Mesenchymal stem cell (in vitro differentiated cells and primary cell): ENCODE measurements around the gene DIAPH2.

Experiments
- DNase-seq: peaks from one replicate; pipeline ENCODE4 v3.0.0-alpha.2; 2013
- H2AFZ ChIP-seq: one replicate; pipeline ENCODE4 v1.6.1; 2013; ENCODE audit warnings: low read depth, mild to moderate bottlenecking, control low read depth, inconsistent platforms, low read length, moderate library complexity
- H2AK5ac ChIP-seq: 2 replicates; pipeline ENCODE4 v1.6.1; 2013; ENCODE audit warnings: low read length, moderate library complexity, mild to moderate bottlenecking, inconsistent platforms; ENCODE audit not compliant: severe bottlenecking
- H2BK120ac ChIP-seq: one replicate; pipeline ENCODE4 v1.6.1; 2013; ENCODE audit warnings: low read depth, mild to moderate bottlenecking, inconsistent platforms, low read length, moderate library complexity
- H2BK12ac ChIP-seq, 2 experiments: one replicate each; pipeline ENCODE4 v1.6.1; 2013; ENCODE audit warnings: inconsistent platforms in 2 of 2, low read length in 2 of 2, mild to moderate bottlenecking in 2 of 2, moderate library complexity in 2 of 2, control low read depth in 1 of 2
- H2BK15ac ChIP-seq: one replicate; pipeline ENCODE4 v1.6.1; 2013; ENCODE audit warnings: mild to moderate bottlenecking, low read depth, inconsistent platforms; ENCODE audit not compliant: poor library complexity, severe bottlenecking
- H2BK5ac ChIP-seq: 2 replicates; pipeline ENCODE4 v1.6.1; 2013; ENCODE audit warnings: low read depth, mild to moderate bottlenecking, low read length, control low read depth, inconsistent platforms; ENCODE audit not compliant: poor library complexity, severe bottlenecking
- H3K14ac ChIP-seq, 2 experiments: one replicate each; pipeline ENCODE4 v1.6.1; 2013; ENCODE audit warnings: inconsistent platforms in 2 of 2, low read length in 2 of 2, control low read depth in 1 of 2, mild to moderate bottlenecking in 1 of 2, moderate library complexity in 1 of 2
- H3K18ac ChIP-seq, 2 experiments: one replicate each; pipeline ENCODE4 v1.6.1; 2013; ENCODE audit warnings: inconsistent platforms in 2 of 2, low read length in 2 of 2, control low read depth in 1 of 2, low read depth in 1 of 2, mild to moderate bottlenecking in 1 of 2
- H3K23ac ChIP-seq, 2 experiments: one replicate each; pipeline ENCODE4 v1.6.1; 2013; ENCODE audit warnings: inconsistent platforms in 2 of 2, low read length in 2 of 2, mild to moderate bottlenecking in 2 of 2, moderate library complexity in 2 of 2, control low read depth in 1 of 2
- H3K27ac ChIP-seq: 2 replicates; pipeline ENCODE4 v1.5.1; 2013; ENCODE audit warnings: mild to moderate bottlenecking, moderate library complexity, low read length, control low read depth, inconsistent platforms; ENCODE audit not compliant: poor library complexity, severe bottlenecking
- H3K27me3 ChIP-seq, 2 experiments: 2 replicates each; pipeline versions ENCODE4 v1.6.1 to v1.7.0; 2013; ENCODE audit warnings: low read length in 2 of 2, mild to moderate bottlenecking in 2 of 2, moderate library complexity in 2 of 2, control low read depth in 1 of 2, inconsistent platforms in 1 of 2; ENCODE audit not compliant: control insufficient read depth in 1 of 2, insufficient read depth in 1 of 2
- H3K36me3 ChIP-seq, 2 experiments: 2 replicates each; pipeline versions ENCODE4 v1.6.1 to v1.7.0; 2013; ENCODE audit warnings: low read length in 2 of 2, control low read depth in 1 of 2, inconsistent platforms in 1 of 2, low read depth in 1 of 2, mild to moderate bottlenecking in 1 of 2; ENCODE audit not compliant: insufficient read depth in 2 of 2, control insufficient read depth in 1 of 2
- H3K4ac ChIP-seq, 2 experiments: one replicate each; pipeline ENCODE4 v1.6.1; 2013; ENCODE audit warnings: inconsistent platforms in 2 of 2, low read length in 2 of 2, mild to moderate bottlenecking in 2 of 2, moderate library complexity in 2 of 2, control low read depth in 1 of 2, low read depth in 1 of 2
- H3K4me1 ChIP-seq: 2 replicates; pipeline ENCODE4 v1.6.1; 2013; ENCODE audit warnings: low read depth, low read length, control low read depth; ENCODE audit not compliant: control insufficient read depth, insufficient read depth
- H3K4me2 ChIP-seq: 2 replicates; pipeline ENCODE4 v1.6.1; 2013; ENCODE audit warnings: low read length, mild to moderate bottlenecking, inconsistent platforms; ENCODE audit not compliant: poor library complexity, severe bottlenecking
- H3K4me3 ChIP-seq, 2 experiments: 2 replicates each; pipeline versions ENCODE4 v1.5.1 to v1.7.0; 2013; ENCODE audit warnings: low read length in 2 of 2, mild to moderate bottlenecking in 2 of 2, control low read depth in 1 of 2, low read depth in 1 of 2; ENCODE audit not compliant: insufficient read depth in 1 of 2
- H3K79me1 ChIP-seq: replicated peaks from 2 replicates; pipeline ENCODE4 v1.6.1; 2013; ENCODE audit warnings: mild to moderate bottlenecking, control low read depth, low read length, inconsistent platforms; ENCODE audit not compliant: poor library complexity, severe bottlenecking
- H3K9ac ChIP-seq: 2 replicates; pipeline ENCODE4 v1.7.0; 2013; ENCODE audit warnings: mild to moderate bottlenecking, low read length, moderate library complexity
- H3K9me3 ChIP-seq: 2 replicates; pipeline ENCODE4 v1.7.0; 2013; ENCODE audit warnings: mild to moderate bottlenecking, low read length; ENCODE audit not compliant: control insufficient read depth
- H4K8ac ChIP-seq: one replicate; pipeline ENCODE4 v1.6.1; 2013; ENCODE audit warnings: inconsistent platforms, mild to moderate bottlenecking, low read length, moderate library complexity
- H4K91ac ChIP-seq: one replicate; pipeline ENCODE4 v1.6.1; 2013; ENCODE audit warnings: mild to moderate bottlenecking, low read length, inconsistent platforms
- WGBS: methylation state at CpG from one replicate; pipeline ENCODE4 v1.1.7; 2013; ENCODE audit warnings: mixed read lengths; 5-methylcytosine and 5-hydroxymethylcytosine counted together

DIAPH2 gene

DNA sequence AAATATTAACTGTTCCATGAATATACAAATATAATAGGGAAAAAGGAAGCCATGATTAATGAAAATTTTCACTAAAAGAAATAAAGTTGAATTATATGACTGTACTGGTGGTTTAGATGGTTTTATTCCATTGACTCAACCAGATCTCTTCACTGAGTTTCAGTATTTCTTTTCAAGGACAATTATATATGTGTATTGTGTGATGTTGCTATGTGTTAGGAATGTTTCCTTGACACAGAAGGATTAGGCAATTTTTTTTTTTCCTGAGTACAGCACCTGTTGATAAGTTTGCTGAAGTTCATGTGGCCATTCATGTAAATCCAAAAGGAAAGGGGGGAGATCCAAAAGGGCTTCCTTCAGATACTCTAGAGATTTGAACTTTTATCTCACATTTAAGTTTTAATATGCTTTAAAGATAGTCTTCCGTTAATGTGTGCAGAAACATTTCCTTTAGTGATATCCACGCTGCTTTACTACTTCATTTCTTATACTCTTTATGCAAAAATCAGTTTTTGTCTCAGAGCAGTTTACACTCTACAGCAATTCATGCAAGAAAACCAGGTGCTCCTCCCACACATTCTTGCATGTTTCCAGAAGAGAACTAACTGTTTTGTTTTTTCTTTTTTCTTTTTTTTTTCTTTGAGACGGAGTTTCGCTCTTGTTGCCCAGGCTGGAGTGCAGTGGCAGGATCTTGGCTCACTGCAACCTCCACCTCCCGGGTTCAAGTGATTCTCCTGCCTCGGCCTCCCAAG lies 448.2 kb downstream of the DIAPH2 start:
- Histone ChIP-seq H2BK12ac (no peak overlapping the region), H4K91ac (no peak overlapping the region), H2AK5ac (no peak overlapping the region), H3K9ac (no peak overlapping the region), H3K4ac (no peak overlapping the region), H3K79me1 (no peaks in the 10 kb centered on the region), H3K14ac (no peak overlapping the region), H3K23ac (no peak overlapping the region), H3K18ac (no peak overlapping the region), H3K9me3 (no peaks in the 10 kb centered on the region), H2BK5ac (no peak overlapping the region), H2BK120ac (no peak overlapping the region), H2AFZ (no peak overlapping the region), H3K4me2 (no peak overlapping the region), H4K8ac (no peak overlapping the region), H3K4me1 (no peaks in the 10 kb centered on the region), H2BK15ac (no peak overlapping the region), H3K27me3 (peaks cover 0 to 3% of the 10 kb centered on the region in 2 experiments), H3K4me3 (no peak overlapping the region), H3K27ac (no peak overlapping the region), H3K36me3 (no peaks in the 10 kb centered on the region)
- no peak for DNase-seq
- WGBS = 92% methylated on average over 4 of the region's 6 CpGs

DNA sequence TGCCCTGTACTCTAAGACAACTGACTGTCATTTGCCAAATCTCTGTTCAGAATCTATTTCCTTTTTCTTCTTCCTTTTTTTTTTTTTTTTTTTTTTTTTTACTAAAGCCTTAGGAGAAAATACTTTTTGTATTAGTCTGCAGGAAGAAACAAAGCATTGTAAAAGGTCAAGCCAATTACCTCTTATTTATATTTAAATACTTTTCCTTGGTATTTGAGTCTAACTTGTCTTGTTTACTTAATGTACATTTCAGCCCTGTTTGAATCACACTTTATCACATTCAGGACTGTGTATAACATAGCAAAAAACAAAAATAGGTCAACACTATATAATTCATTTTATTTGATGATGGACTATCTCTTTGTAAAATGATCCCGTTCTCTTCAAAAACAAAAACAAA lies 461.3 kb downstream of the DIAPH2 start:
- no peaks in the 10 kb centered on the region for H3K36me3 ChIP-seq

DNA sequence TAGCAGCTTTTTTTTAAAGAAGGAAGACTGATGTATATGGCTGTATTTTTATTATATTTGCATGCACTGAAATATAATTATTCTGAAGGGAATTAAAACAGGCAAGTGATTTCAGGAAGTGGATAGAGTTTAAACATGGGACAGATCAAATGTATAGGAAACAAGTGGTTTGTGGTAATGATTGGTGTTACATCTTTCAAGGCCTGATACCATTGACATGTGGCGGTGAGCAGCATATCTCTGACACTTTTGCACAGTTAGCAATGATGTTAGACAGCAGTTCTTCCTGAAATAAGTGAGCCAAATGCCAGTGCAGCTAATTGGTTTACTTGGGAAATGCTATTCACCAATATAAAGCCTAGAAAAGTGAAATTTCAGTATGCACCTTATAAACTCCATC lies 471.2 kb downstream of the DIAPH2 start:
- 100% methylated on average over 1 of the region's 1 CpG for WGBS

More for the DNA sequence above, 461.3 kb downstream of the DIAPH2 start:
- WGBS = no CpG with 5 or more reads among the region's 1 CpG
- H4K91ac ChIP-seq = no peak overlapping the region
- H2AFZ ChIP-seq = no peak overlapping the region
- H2BK5ac ChIP-seq = no peak overlapping the region
- no peaks in the 10 kb centered on the region for H3K79me1 ChIP-seq
- H3K23ac ChIP-seq = no peak overlapping the region
- no peak overlapping the region for H3K14ac ChIP-seq
- no peak overlapping the region for H3K4me2 ChIP-seq
- H3K4me3 ChIP-seq = no peak overlapping the region
- no peak overlapping the region for H2AK5ac ChIP-seq
- no peaks in the 10 kb centered on the region for H3K9me3 ChIP-seq
- no peaks in the 10 kb centered on the region for H3K4me1 ChIP-seq
- DNase-seq = no peak
- no peak overlapping the region for H3K4ac ChIP-seq
- H2BK15ac ChIP-seq = no peak overlapping the region
- no peak overlapping the region for H3K18ac ChIP-seq
- H2BK120ac ChIP-seq = no peak overlapping the region
- no peaks in the 10 kb centered on the region for H3K27me3 ChIP-seq
- no peak overlapping the region for H2BK12ac ChIP-seq
- H3K9ac ChIP-seq = no peak overlapping the region
- no peak overlapping the region for H4K8ac ChIP-seq
- no peak overlapping the region for H3K27ac ChIP-seq

DNA sequence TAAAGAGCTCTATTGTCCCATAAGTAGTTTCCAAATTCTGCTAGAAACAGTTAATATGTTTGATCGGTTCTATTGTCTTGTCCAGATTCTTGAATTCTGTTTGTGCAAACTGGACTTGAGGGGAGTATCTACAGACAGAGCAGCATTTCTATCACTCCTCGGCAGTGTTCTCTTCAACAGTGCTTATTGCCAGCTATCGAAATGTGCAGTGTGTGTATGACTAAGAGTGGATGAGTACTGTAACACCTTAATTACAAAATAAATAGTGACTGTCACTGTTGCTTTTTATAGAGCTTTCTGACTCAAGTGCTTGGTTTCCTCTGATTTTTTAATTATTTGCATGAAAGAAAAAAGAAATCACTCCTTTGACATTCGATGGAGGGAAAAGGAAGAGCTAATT lies 473.6 kb downstream of the DIAPH2 start:
- H3K18ac ChIP-seq = no peak overlapping the region
- no peak overlapping the region for H4K91ac ChIP-seq

More for the DNA sequence above, 471.2 kb downstream of the DIAPH2 start:
- no peaks in the 10 kb centered on the region for H3K36me3 ChIP-seq
- H2BK12ac ChIP-seq = no peak overlapping the region
- no peak overlapping the region for H3K14ac ChIP-seq
- H4K91ac ChIP-seq = no peak overlapping the region
- no peak overlapping the region for H3K4ac ChIP-seq
- H3K27me3 ChIP-seq = no peaks in the 10 kb centered on the region
- H3K18ac ChIP-seq = no peak overlapping the region
- H2BK15ac ChIP-seq = no peak overlapping the region
- no peak overlapping the region for H2AK5ac ChIP-seq
- no peak overlapping the region for H2BK5ac ChIP-seq
- no peak overlapping the region for H4K8ac ChIP-seq
- no peak overlapping the region for H3K23ac ChIP-seq
- no peaks in the 10 kb centered on the region for H3K9me3 ChIP-seq
- no peak overlapping the region for H2BK120ac ChIP-seq
- H3K4me1 ChIP-seq = no peaks in the 10 kb centered on the region
- H3K4me2 ChIP-seq = no peak overlapping the region
- no peak overlapping the region for H2AFZ ChIP-seq
- DNase-seq = no peak
- no peak overlapping the region for H3K27ac ChIP-seq
- H3K79me1 ChIP-seq = no peaks in the 10 kb centered on the region
- no peak overlapping the region for H3K9ac ChIP-seq
- no peak overlapping the region for H3K4me3 ChIP-seq

More for the DNA sequence above, 473.6 kb downstream of the DIAPH2 start:
- no peak overlapping the region for H3K9ac ChIP-seq
- H4K8ac ChIP-seq = no peak overlapping the region
- no peak overlapping the region for H3K27ac ChIP-seq
- H3K4me3 ChIP-seq = no peak overlapping the region
- no peaks in the 10 kb centered on the region for H3K9me3 ChIP-seq
- no peak overlapping the region for H2BK15ac ChIP-seq
- H3K36me3 ChIP-seq = no peaks in the 10 kb centered on the region
- H2BK120ac ChIP-seq = no peak overlapping the region
- H3K79me1 ChIP-seq = no peaks in the 10 kb centered on the region
- H3K4me1 ChIP-seq = no peaks in the 10 kb centered on the region
- no peaks in the 10 kb centered on the region for H3K27me3 ChIP-seq
- H3K23ac ChIP-seq = no peak overlapping the region
- DNase-seq = no peak
- H3K14ac ChIP-seq = no peak overlapping the region
- no peak overlapping the region for H2BK12ac ChIP-seq
- no peak overlapping the region for H2AFZ ChIP-seq
- no peak overlapping the region for H3K4ac ChIP-seq
- no peak overlapping the region for H3K4me2 ChIP-seq
- WGBS = 100% methylated on average over 1 of the region's 4 CpGs
- no peak overlapping the region for H2AK5ac ChIP-seq
- H2BK5ac ChIP-seq = no peak overlapping the region
